IMR-90 (cell line): ENCODE measurements around the gene BRAP. TPM values are rescaled to one million over a fixed set of nuclear protein-coding genes. Genes with fewer than 3 reads are reported as not detected.

Experiments
- ATAC-seq: fragments of 200-7000 bp; cut with Tn5 transposase; 2 replicates; pipeline ENCODE4 v1.9.1; 2020; ENCODE audit warnings: low read depth, mild to moderate bottlenecking, moderate library complexity
- BruUV-seq: library from RNA; stranded (reverse); fragments of 400-500 nt; replicated peaks from 2 replicates; lab custom pipeline; 2021; lab: Mats Ljungman, UMichigan
- CTCF ChIA-PET: fragments of 300-600 bp; formaldehyde crosslinking; extraction: SDS; loops from one replicate; lab custom pipeline; 2021; ENCODE audit warnings: antibody characterized with exemption; lab: Yijun Ruan, JAX
- POLR2A ChIA-PET: fragments of 300-600 bp; sonication (Branson Sonifier 250); formaldehyde crosslinking; loops from one replicate; lab custom pipeline; 2022; ENCODE audit warnings: antibody characterized with exemption; ENCODE audit not compliant: unreplicated experiment; lab: Charles Lee
- DNase-seq: peaks from one replicate; pipeline ENCODE4 v3.0.0; 2013
- H2AFZ ChIP-seq: replicated peaks from 2 replicates; pipeline ENCODE3; 2013; ENCODE audit warnings: low read length, mild to moderate bottlenecking; ENCODE audit not compliant: poor library complexity
- H2AK5ac ChIP-seq: 2 replicates; pipeline ENCODE4 v1.6.1; 2013; ENCODE audit warnings: low read depth, low read length, inconsistent platforms
- H2AK9ac ChIP-seq: replicated peaks from 2 replicates; pipeline ENCODE3; 2013; ENCODE audit warnings: mild to moderate bottlenecking, low read depth, low read length, moderate library complexity; ENCODE audit not compliant: poor library complexity
- H2BK120ac ChIP-seq: 2 replicates; pipeline ENCODE4 v1.6.1; 2013; ENCODE audit warnings: low read depth, low read length, inconsistent platforms
- H2BK15ac ChIP-seq: 3 replicates; pipeline ENCODE4 v1.6.1; 2013; ENCODE audit warnings: low read depth, low read length, inconsistent platforms
- H2BK20ac ChIP-seq: 2 replicates; pipeline ENCODE4 v1.6.1; 2013; ENCODE audit warnings: low read depth, mild to moderate bottlenecking, inconsistent platforms, low read length, moderate library complexity
- H2BK5ac ChIP-seq: 2 replicates; pipeline ENCODE4 v1.6.1; 2013; ENCODE audit warnings: mild to moderate bottlenecking, low read depth, low read length, inconsistent platforms; ENCODE audit not compliant: poor library complexity, severe bottlenecking
- H3K14ac ChIP-seq: replicated peaks from 2 replicates; pipeline ENCODE4 v1.6.1; 2013; ENCODE audit warnings: low read depth, low read length, inconsistent platforms
- H3K18ac ChIP-seq: 2 replicates; pipeline ENCODE4 v1.6.1; 2013; ENCODE audit warnings: low read depth, low read length, control low read depth
- H3K23ac ChIP-seq: 2 replicates; pipeline ENCODE4 v1.6.1; 2013; ENCODE audit warnings: low read depth, low read length, inconsistent platforms
- H3K27ac ChIP-seq: 2 replicates; pipeline ENCODE4 v1.5.1; 2013; ENCODE audit warnings: mild to moderate bottlenecking, control low read depth, low read length; ENCODE audit not compliant: insufficient read depth
- H3K27me3 ChIP-seq: 2 replicates; pipeline ENCODE4 v1.6.1; 2013; ENCODE audit warnings: low read length; ENCODE audit not compliant: control insufficient read depth, insufficient read depth
- H3K36me3 ChIP-seq: 2 replicates; pipeline ENCODE4 v1.6.1; 2013; ENCODE audit warnings: low read length, mixed read lengths; ENCODE audit not compliant: control insufficient read depth, insufficient read depth
- H3K4ac ChIP-seq: 2 replicates; pipeline ENCODE4 v1.6.1; 2013; ENCODE audit warnings: low read depth, low read length, inconsistent platforms
- H3K4me1 ChIP-seq: 2 replicates; pipeline ENCODE4 v1.6.1; 2013; ENCODE audit warnings: low read length, mixed read lengths; ENCODE audit not compliant: control insufficient read depth, insufficient read depth
- H3K4me2 ChIP-seq: 2 replicates; pipeline ENCODE4 v1.6.1; 2013; ENCODE audit warnings: low read depth, mild to moderate bottlenecking, control low read depth, low read length, moderate library complexity
- H3K4me3 ChIP-seq: 2 replicates; pipeline ENCODE4 v1.5.1; 2013; ENCODE audit warnings: low read depth, mild to moderate bottlenecking, control low read depth, low read length, moderate library complexity; ENCODE audit not compliant: insufficient read depth
- H3K56ac ChIP-seq: 2 replicates; pipeline ENCODE4 v1.6.1; 2013; ENCODE audit warnings: low read length, inconsistent platforms; ENCODE audit not compliant: insufficient read depth; ENCODE audit errors: extremely low read depth
- H3K79me1 ChIP-seq, 2 experiments: 2 replicates each; pipeline ENCODE4 v1.6.1; 2013; ENCODE audit warnings: low read length in 2 of 2, inconsistent platforms in 1 of 2, low read depth in 1 of 2
- H3K9ac ChIP-seq: 2 replicates; pipeline ENCODE4 v1.6.1; 2013; ENCODE audit warnings: low read depth, low read length, control low read depth
- H3K9me1 ChIP-seq: 2 replicates; pipeline ENCODE4 v1.6.1; 2013; ENCODE audit warnings: low read length, inconsistent platforms; ENCODE audit not compliant: insufficient read depth
- H3K9me3 ChIP-seq: 2 replicates; pipeline ENCODE4 v1.6.1; 2013; ENCODE audit warnings: low read length; ENCODE audit not compliant: control insufficient read depth, insufficient read depth
- H4K20me1 ChIP-seq: 2 replicates; pipeline ENCODE4 v1.6.1; 2013; ENCODE audit warnings: low read length, inconsistent platforms; ENCODE audit not compliant: insufficient read depth
- H4K5ac ChIP-seq: 2 replicates; pipeline ENCODE4 v1.6.1; 2013; ENCODE audit warnings: mild to moderate bottlenecking, low read depth, low read length, control low read depth
- H4K8ac ChIP-seq, 2 experiments: 2 replicates each; pipeline ENCODE4 v1.6.1; 2013; ENCODE audit warnings: low read depth in 2 of 2, low read length in 2 of 2, control low read depth in 1 of 2, inconsistent platforms in 1 of 2
- H4K91ac ChIP-seq: 2 replicates; pipeline ENCODE4 v1.6.1; 2013; ENCODE audit warnings: low read depth, low read length, inconsistent platforms; ENCODE audit not compliant: insufficient read depth
- BHLHE40 ChIP-seq: fragments of 150-350 bp; IDR thresholded peaks from 2 replicates; pipeline ENCODE4 v1.6.1; 2016; ENCODE audit warnings: mild to moderate bottlenecking, low read depth, low read length
- CEBPB ChIP-seq: IDR thresholded peaks from 2 replicates; pipeline ENCODE4 v1.6.1; 2012; ENCODE audit warnings: low read depth, low read length, improper control_type of control experiment
- CHD1 ChIP-seq: IDR thresholded peaks from 2 replicates; pipeline ENCODE4 v1.6.1; 2012; ENCODE audit warnings: low read depth, low read length, improper control_type of control experiment
- ELK1 ChIP-seq: fragments of 150-350 bp; IDR thresholded peaks from 2 replicates; pipeline ENCODE4 v1.6.1; 2016; ENCODE audit warnings: low read depth, mild to moderate bottlenecking, low read length, moderate library complexity, borderline replicate concordance
- FOS ChIP-seq: fragments of 150-350 bp; IDR thresholded peaks from 2 replicates; pipeline ENCODE4 v1.6.1; 2016; ENCODE audit warnings: low read depth, low read length
- MAFK ChIP-seq: IDR thresholded peaks from 2 replicates; pipeline ENCODE4 v1.6.1; 2012; ENCODE audit warnings: low read depth, low read length, improper control_type of control experiment
- MAZ ChIP-seq: IDR thresholded peaks from 2 replicates; pipeline ENCODE4 v1.6.1; 2012; ENCODE audit warnings: low read depth, mild to moderate bottlenecking, low read length, improper control_type of control experiment, moderate library complexity, borderline replicate concordance
- NFE2L2 ChIP-seq: fragments of 150-350 bp; IDR thresholded peaks from 2 replicates; pipeline ENCODE4 v1.6.1; 2016; ENCODE audit warnings: low read depth, mild to moderate bottlenecking, low read length
- POLR2A ChIP-seq: IDR thresholded peaks from 2 replicates; pipeline ENCODE4 v1.6.1; 2012; ENCODE audit warnings: mild to moderate bottlenecking, low read depth, low read length
- RAD21 ChIP-seq: IDR thresholded peaks from 2 replicates; pipeline ENCODE4 v1.6.1; 2012; ENCODE audit warnings: low read length, improper control_type of control experiment
- RCOR1 ChIP-seq: IDR thresholded peaks from 2 replicates; pipeline ENCODE4 v1.6.1; 2012; ENCODE audit warnings: mild to moderate bottlenecking, low read length, improper control_type of control experiment; ENCODE audit not compliant: insufficient replicate concordance
- RFX5 ChIP-seq: IDR thresholded peaks from 2 replicates; pipeline ENCODE4 v1.8.0; 2012; ENCODE audit warnings: low read depth, mild to moderate bottlenecking, low read length, moderate library complexity
- SMC3 ChIP-seq: fragments of 150-350 bp; IDR thresholded peaks from 2 replicates; pipeline ENCODE4 v1.6.1; 2016; ENCODE audit warnings: low read depth, mild to moderate bottlenecking, antibody characterized with exemption, low read length, moderate library complexity
- WGBS, 2 experiments: methylation state at CpG; one replicate each; pipeline versions ENCODE4 v1.1.5 to v1.1.7; 2013; ENCODE audit warnings: missing lambda C conversion rate in 2 of 2; ENCODE audit not compliant: insufficient read length in 1 of 2; ENCODE audit errors: extremely low coverage in 2 of 2; 5-methylcytosine and 5-hydroxymethylcytosine counted together
- dilution Hi-C: fragments of 300-500 bp; cut with HindIII; formaldehyde crosslinking; loops from one replicate; pipeline ENCODE4 v1.14.3; 2018; ENCODE audit warnings: low sequenced_read_pairs; ENCODE audit not compliant: unreplicated experiment
- in situ Hi-C: fragments of 300-500 bp; cut with MboI; formaldehyde crosslinking; loops from 3 replicates; pipeline ENCODE4 v1.14.3; 2019; ENCODE audit warnings: low sequenced_read_pairs, inconsistent platforms, mixed read lengths
- intact Hi-C: fragments of 100-400 bp; cut with micrococcal nuclease; formaldehyde crosslinking; loops from 2 replicates; pipeline ENCODE4 v1.10.0; 2022
- polyA plus RNA-seq, 3 experiments: library from polyadenylated mRNA; depleted of rRNA; stranded (reverse); fragments of >200 nt; gene quantifications; 2 replicates each; pipeline ENCODE4 v1.2.3, GENCODE V29; 2012; ENCODE audit warnings: low replicate concordance in 1 of 3
- total RNA-seq: library from RNA; depleted of rRNA; stranded (reverse); fragments of >200 nt; gene quantifications from 2 replicates; pipeline ENCODE4 v1.2.3, GENCODE V29; 2012
- TF ChIP-seq, protein P1 (sequence below): conservative IDR thresholded peaks from 2 replicates; pipeline ENCODE4 v1.5.1; 2012; ENCODE audit warnings: mild to moderate bottlenecking, low read depth, low read length, improper control_type of control experiment
- TF ChIP-seq, protein P2 (sequence below): fragments of 150-350 bp; IDR thresholded peaks from 2 replicates; pipeline ENCODE4 v1.6.1; 2017; ENCODE audit warnings: mild to moderate bottlenecking, antibody characterized with exemption, low read length, low read depth

The BRAP gene
- total and polyA plus RNA-seq, 2 of the 4 experiments (the other 2 are of a cell fraction) = 10.3 to 17.2 TPM

- CTCF ChIA-PET = no interaction called here
Observed at GRCh38 chr12:111677186-111677585, 8.6 kb downstream of the BRAP start.

More at GRCh38 chr12:111677186-111677585, 8.6 kb downstream of the BRAP start:
- in situ Hi-C loops = no loop called here
- no peak overlapping the region for H3K4me2 ChIP-seq
- no peak overlapping the region for H2AK9ac ChIP-seq
- intact Hi-C loops = loop anchor here (10.0 kb wide), 1 partner anchor 122 kb away; no protein-coding TSS in a partner anchor
- no peaks in the 10 kb centered on the region for H3K27me3 ChIP-seq
- no peak overlapping the region for H3K4me3 ChIP-seq
- no peak overlapping the region for H3K23ac ChIP-seq
- POLR2A ChIA-PET = no interaction called here
- H2BK120ac ChIP-seq = no peak overlapping the region
- H3K18ac ChIP-seq = no peak overlapping the region
- peaks cover 9 to 24% of the 10 kb centered on the region in 2 experiments; a peak in 3 of 4 replicates for H3K79me1 ChIP-seq
- no peak overlapping the region for H4K8ac ChIP-seq
- H2AK5ac ChIP-seq = no peak overlapping the region
- H3K9me1 ChIP-seq = no peaks in the 10 kb centered on the region
- no peaks in the 10 kb centered on the region for H3K4me1 ChIP-seq
- H3K27ac ChIP-seq = no peak overlapping the region
- H2BK5ac ChIP-seq = no peak overlapping the region
- H3K56ac ChIP-seq = no peak overlapping the region
- dilution Hi-C loops = no loop called here
- no peak overlapping the region for H4K5ac ChIP-seq
- TF ChIP-seq RAD21 (no peak), MAFK (no peak), NFE2L2 (no peak), CHD1 (no peak), FOS (no peak), ELK1 (no peak), MAZ (no peak), POLR2A (no peak), CEBPB (no peak), SMC3 (no peak), BHLHE40 (no peak), RFX5 (no peak), RCOR1 (no peak)
- TF ChIP-seq, protein P1, sequence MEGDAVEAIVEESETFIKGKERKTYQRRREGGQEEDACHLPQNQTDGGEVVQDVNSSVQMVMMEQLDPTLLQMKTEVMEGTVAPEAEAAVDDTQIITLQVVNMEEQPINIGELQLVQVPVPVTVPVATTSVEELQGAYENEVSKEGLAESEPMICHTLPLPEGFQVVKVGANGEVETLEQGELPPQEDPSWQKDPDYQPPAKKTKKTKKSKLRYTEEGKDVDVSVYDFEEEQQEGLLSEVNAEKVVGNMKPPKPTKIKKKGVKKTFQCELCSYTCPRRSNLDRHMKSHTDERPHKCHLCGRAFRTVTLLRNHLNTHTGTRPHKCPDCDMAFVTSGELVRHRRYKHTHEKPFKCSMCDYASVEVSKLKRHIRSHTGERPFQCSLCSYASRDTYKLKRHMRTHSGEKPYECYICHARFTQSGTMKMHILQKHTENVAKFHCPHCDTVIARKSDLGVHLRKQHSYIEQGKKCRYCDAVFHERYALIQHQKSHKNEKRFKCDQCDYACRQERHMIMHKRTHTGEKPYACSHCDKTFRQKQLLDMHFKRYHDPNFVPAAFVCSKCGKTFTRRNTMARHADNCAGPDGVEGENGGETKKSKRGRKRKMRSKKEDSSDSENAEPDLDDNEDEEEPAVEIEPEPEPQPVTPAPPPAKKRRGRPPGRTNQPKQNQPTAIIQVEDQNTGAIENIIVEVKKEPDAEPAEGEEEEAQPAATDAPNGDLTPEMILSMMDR = no peak
- TF ChIP-seq, protein P2, sequence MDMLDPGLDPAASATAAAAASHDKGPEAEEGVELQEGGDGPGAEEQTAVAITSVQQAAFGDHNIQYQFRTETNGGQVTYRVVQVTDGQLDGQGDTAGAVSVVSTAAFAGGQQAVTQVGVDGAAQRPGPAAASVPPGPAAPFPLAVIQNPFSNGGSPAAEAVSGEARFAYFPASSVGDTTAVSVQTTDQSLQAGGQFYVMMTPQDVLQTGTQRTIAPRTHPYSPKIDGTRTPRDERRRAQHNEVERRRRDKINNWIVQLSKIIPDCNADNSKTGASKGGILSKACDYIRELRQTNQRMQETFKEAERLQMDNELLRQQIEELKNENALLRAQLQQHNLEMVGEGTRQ = no peak
- DNase-seq (no peak), ATAC-seq (no peak)
- no peak overlapping the region for H2AFZ ChIP-seq
- BruUV-seq = no TSS peak
- no peak overlapping the region for H2BK15ac ChIP-seq
- peaks cover 51% of the 10 kb centered on the region for H3K36me3 ChIP-seq
- no peak overlapping the region for H3K4ac ChIP-seq
- H3K9ac ChIP-seq = no peak overlapping the region
- no peak overlapping the region for H2BK20ac ChIP-seq
- WGBS, 2 experiments = no CpG with 5 or more reads among the region's 5 CpGs
- H3K9me3 ChIP-seq = no peaks in the 10 kb centered on the region
- H3K14ac ChIP-seq = no peak overlapping the region
- no peak overlapping the region for H4K91ac ChIP-seq
- H4K20me1 ChIP-seq = 0 out of 2 replicates have a peak, but pooled peaks cover 4% of the 10 kb centered on the region
